ENCODE results near the gene CALHM6.
A peak's percentile ranks its signal among the peaks of the same experiment; 100 is the strongest.

CALHM6 gene

GRCh38 chr6:116456927-116457326 lies 4.2 kb upstream of the CALHM6 start:
- TF ChIP-seq CTCF (IDR thresholded peaks at IDR 0.05): no peak
- peaks cover 11 to 14% of the 10 kb centered on the region in 2 experiments for H3K4me1 ChIP-seq (ENCODE audit: control insufficient read depth in 1 of 2, insufficient read depth in 1 of 2, low read depth in 1 of 2, low read length in 1 of 2)
- H3K27ac ChIP-seq: no peak overlapping the region
- no peaks in the 10 kb centered on the region for H3K9me3 ChIP-seq
- no peaks in the 10 kb centered on the region for H3K36me3 ChIP-seq
- no peaks in the 10 kb centered on the region for H3K27me3 ChIP-seq
- H3K4me3 ChIP-seq (ENCODE audit: low read depth in 1 of 2, low read length in 1 of 2): no peak overlapping the region

GRCh38 chr6:116458264-116458663 lies 2.9 kb upstream of the CALHM6 start:
- no peaks in the 10 kb centered on the region for H3K9me3 ChIP-seq
- TF ChIP-seq CTCF (IDR thresholded peaks at IDR 0.05): no peak
- peaks cover 17 to 21% of the 10 kb centered on the region in 2 experiments for H3K4me1 ChIP-seq (ENCODE audit: control insufficient read depth in 1 of 2, insufficient read depth in 1 of 2, low read depth in 1 of 2, low read length in 1 of 2)
- no peaks in the 10 kb centered on the region for H3K27me3 ChIP-seq
- H3K36me3 ChIP-seq: no peaks in the 10 kb centered on the region
- no peak overlapping the region for H3K4me3 ChIP-seq (ENCODE audit: low read depth in 1 of 2, low read length in 1 of 2)
- H3K27ac ChIP-seq: no peak overlapping the region

GRCh38 chr6:116459927-116460326 lies 1.2 kb upstream of the CALHM6 start:
- TF ChIP-seq CTCF (IDR thresholded peaks at IDR 0.05): no peak

GRCh38 chr6:116461932-116462885 lies 1.0 kb downstream of the CALHM6 start:
- no peaks in the 10 kb centered on the region for H3K9me3 ChIP-seq
- H3K27ac ChIP-seq: peak overlapping the region; percentile 76
- peaks cover 40 to 47% of the 10 kb centered on the region in 2 experiments for H3K4me1 ChIP-seq (ENCODE audit: control insufficient read depth in 1 of 2, insufficient read depth in 1 of 2, low read depth in 1 of 2, low read length in 1 of 2)
- no peaks in the 10 kb centered on the region for H3K27me3 ChIP-seq
- TF ChIP-seq CTCF (IDR thresholded peaks at IDR 0.05): no peak
- H3K4me3 ChIP-seq (ENCODE audit: low read depth in 1 of 2, low read length in 1 of 2): peak overlapping the region; percentile 73 to 74
- H3K36me3 ChIP-seq: no peaks in the 10 kb centered on the region

More at GRCh38 chr6:116459927-116460326, 1.2 kb upstream of the CALHM6 start:
- no peaks in the 10 kb centered on the region for H3K36me3 ChIP-seq
- no peak overlapping the region for H3K4me3 ChIP-seq (ENCODE audit: low read depth in 1 of 2, low read length in 1 of 2)
- no peaks in the 10 kb centered on the region for H3K9me3 ChIP-seq
- H3K27me3 ChIP-seq: no peaks in the 10 kb centered on the region
- peaks cover 33 to 37% of the 10 kb centered on the region in 2 experiments for H3K4me1 ChIP-seq (ENCODE audit: control insufficient read depth in 1 of 2, insufficient read depth in 1 of 2, low read depth in 1 of 2, low read length in 1 of 2)
- no peak overlapping the region for H3K27ac ChIP-seq

- Histone ChIP-seq H3K27ac (peak overlapping the region; percentile 76), H3K36me3 (no peaks in the 10 kb centered on the region), H3K27me3 (no peaks in the 10 kb centered on the region), H3K4me3 (ENCODE audit: low read depth in 1 of 2, low read length in 1 of 2) (peak overlapping the region in 1 of 2 experiments; percentile 74), H3K9me3 (no peaks in the 10 kb centered on the region), H3K4me1 (ENCODE audit: control insufficient read depth in 1 of 2, insufficient read depth in 1 of 2, low read depth in 1 of 2, low read length in 1 of 2) (peaks cover 40 to 47% of the 10 kb centered on the region in 2 experiments)
- TF ChIP-seq CTCF (IDR thresholded peaks at IDR 0.05): no peak
These were observed 2.1 kb downstream of the CALHM6 start for GRCh38 chr6:116463301-116463700.

Measured in neutrophil (primary cell).